Measurements from ENCODE around the gene CD2BP2.
A peak's percentile ranks its signal among the peaks of the same experiment; 100 is the strongest.
"Not testable (repeated sequence)": the region's sequence is repeated elsewhere in the genome, so short reads cannot be mapped to it uniquely, and the experiment has no call there.

CD2BP2 gene

DNA sequence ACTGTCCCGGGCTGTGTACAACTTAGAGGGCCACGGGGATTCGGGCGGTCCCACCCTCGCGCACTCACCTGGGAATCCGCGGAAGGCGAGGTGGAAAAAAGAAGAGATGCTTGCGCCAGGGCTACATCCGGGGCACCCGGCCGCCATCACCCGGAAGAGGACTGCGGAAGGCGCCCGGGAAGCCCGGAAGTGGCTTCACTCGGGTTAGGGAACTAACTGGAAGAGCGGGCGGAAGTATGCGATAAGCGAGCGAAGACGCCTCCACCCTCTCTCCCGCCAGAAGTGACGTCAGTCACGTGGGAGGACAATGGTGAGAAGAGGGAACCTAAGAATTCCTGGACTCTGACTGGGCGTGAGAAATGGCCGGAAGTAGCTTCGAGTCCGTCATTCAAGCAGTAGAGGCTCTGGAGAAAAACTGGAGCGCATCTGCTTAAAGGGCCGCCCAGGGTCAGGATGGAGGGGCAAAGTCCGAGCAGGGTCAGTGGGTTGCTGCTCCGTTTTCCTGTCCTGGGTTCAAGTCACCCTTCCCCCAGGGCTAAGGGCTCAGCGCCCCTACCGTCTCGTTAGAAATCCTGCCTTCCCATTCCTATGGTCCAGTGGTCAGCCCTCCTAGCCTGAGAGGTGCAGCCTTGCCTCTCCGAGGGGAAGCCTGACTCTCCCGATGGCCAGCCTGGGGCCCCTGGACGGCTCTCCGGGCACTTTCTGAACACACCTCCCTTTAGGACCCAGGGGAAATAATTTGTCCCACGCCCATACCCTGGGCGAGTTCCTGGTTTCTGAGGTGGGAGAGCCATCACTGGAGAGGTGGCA lies at the start of gene CD2BP2:
CD2BP2 (minus strand) TSS at position 165 of the 810 bp plus-strand sequence. CDS start 627 bp downstream, outside the sequence.
- DNase-seq: peak; percentile 92

- DNase-seq: no peak
These were observed 46.8 kb upstream of the CD2BP2 start for GRCh38 chr16:30401768-30402425.

DNA sequence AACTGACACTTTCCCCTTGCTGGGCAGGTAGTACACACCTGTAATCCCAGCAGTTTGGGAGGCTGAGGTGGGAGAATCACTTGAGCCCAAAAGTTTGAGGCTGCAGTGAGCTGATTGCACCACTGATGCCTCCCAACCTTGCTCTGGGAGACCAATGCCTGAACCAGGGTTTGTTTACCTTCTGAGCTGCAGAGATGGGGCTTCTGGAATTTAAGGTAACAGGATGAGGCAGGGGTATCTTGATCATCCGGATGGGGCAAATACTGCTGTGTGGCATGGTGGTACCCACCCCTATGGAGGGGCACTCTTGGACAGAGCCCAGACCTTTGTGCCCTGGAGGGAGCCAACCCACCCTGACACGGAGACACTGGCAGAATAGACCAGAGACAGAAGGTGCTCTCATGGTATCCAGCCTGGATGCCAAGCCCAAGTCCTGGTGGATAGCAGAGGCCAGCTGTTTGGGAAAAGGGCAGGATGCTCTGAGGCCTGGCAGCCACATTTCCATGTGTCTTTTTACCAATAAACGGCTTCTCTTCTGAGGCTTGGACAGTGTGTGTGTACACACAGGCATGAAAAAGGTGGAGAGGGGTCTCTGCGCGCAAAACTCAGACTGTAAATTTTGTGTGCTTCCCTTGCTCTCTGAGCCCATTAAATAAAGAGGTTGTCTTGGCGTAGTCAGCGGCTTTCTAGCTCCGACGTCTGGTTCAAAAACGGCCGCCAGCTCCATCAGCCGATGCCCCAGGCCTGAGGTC lies 44.5 kb upstream of the CD2BP2 start:
- no peak for DNase-seq

GRCh38 chr16:30398661-30399434 lies 43.7 kb upstream of the CD2BP2 start:
- no peak for DNase-seq

- no peak for DNase-seq
These were observed 42.9 kb upstream of the CD2BP2 start for GRCh38 chr16:30397776-30398660.

DNA sequence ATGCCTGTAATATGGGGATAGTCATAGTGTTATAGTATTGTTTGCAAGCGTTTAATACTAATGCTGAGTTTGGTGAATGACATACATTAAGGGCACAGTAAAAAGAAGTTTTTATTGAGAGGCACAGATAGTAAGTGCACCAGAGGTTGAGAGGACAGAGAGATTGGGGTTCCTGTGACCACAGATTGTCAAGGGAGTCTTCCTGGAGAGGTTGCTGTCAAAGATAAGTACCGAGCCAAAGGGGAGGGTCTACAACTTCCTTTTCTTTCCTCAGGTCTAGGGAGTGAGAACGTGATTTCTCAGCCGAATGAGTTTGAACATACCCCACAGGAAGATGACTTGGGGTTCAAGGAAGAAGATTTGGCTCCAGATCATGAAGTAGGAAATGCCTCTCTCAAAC lies 41.9 kb upstream of the CD2BP2 start:
- no peak for DNase-seq

DNA sequence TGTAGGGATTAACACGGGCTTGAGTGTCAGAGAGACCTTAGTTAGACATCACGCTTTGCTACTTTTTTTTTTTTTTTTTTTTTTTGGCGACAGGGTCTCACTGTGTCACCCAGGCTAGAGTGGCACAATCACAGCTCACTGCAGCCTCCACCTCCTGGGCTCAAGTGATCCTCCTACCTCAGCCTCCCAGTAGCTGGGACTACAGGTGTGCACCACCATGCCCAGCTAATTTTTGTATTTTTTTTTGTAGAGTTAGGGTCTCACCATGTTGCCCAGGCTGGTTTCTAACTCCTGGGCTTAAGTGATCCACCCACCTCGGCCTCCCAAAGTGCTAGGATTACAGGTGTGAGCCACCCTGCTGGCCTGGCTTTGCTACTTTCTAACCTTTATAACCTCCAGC lies 41.5 kb upstream of the CD2BP2 start:
- DNase-seq: not testable (repeated sequence)

DNA sequence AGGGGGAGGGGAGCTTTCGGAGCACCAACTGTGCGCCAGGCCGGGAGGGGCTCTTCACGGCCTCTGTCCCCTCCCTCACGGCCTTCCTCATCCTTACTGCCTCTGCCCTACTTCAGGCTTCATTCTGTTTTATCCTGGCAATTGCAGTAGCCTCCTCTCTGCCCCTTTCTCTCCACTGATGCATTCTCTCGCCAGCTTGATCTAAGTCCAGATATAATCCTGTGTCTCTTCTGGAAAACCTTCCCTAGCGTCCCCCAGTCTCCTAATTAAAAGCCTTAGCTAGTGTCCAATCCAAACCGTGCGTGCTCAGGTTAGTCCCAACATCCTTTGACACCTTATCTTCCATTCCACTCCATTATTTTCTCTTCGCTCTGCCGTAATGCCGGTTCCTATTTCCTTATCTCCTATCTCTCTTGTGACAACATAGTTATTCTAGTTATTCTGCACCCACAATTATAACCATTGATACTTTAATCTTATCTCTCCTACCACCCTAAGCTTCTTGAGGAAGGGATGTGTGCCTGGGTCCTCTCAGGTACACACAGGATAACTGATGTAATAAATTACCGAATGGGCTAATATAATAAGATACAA lies 41.0 kb upstream of the CD2BP2 start:
- DNase-seq: peak; percentile 27

GRCh38 chr16:30395155-30395991 lies 40.3 kb upstream of the CD2BP2 start, which contains the start of gene ZNF48:
Gene ZNF48 (plus strand): TSS chr16:30395420. CDS start chr16:30395795, 375 bp downstream.
- peak; percentile 40 for DNase-seq

- DNase-seq: no peak
These were observed 39.6 kb upstream of the CD2BP2 start for GRCh38 chr16:30394592-30395154.

- no peak for DNase-seq
These were observed 28.4 kb upstream of the CD2BP2 start for GRCh38 chr16:30383521-30383920.

GRCh38 chr16:30382111-30382881 lies 27.2 kb upstream of the CD2BP2 start, which contains the start of gene SEPTIN1:
Gene SEPTIN1 (minus strand): TSS chr16:30382561. CDS start chr16:30382542, 19 bp downstream.
- DNase-seq: no peak

DNA sequence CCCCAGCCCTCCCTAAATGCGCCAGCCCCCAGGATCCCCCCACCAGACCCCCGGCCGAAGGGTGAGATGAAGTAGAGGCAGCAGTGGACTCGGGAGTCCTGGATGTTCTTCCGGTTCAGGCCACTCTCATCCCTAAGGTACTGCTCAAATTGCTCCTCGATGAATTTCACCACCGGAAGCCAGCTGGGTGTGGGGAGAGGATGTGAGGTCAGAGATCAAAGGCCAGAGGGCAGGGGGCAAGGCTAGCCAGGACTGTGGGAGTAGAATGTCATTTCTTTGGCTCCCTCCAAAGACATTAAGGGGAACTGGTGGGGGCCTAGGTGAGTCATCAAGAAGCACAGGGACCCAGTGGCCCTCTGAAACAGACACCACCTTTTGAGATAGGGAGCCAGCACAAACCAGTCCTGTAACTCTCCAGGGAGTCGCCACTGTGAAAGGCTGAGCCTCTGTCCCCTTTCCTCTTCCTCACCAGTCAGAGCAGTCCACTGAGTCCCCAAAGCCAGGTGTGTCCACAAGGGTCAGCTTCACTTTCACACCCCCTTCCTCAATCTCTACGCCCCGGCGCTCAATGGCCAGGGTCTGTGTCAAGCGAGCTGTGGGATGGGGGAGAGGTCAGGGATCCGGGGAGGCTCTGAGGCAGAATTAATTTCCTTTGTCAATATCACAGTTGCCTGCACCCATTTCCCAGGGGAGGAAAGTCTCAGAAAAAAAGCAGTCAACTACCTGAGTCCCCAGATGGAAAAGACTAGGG lies 26.4 kb upstream of the CD2BP2 start:
- DNase-seq: no peak

- no peak for DNase-seq
These were observed 25.7 kb upstream of the CD2BP2 start for GRCh38 chr16:30380803-30381208.

DNA sequence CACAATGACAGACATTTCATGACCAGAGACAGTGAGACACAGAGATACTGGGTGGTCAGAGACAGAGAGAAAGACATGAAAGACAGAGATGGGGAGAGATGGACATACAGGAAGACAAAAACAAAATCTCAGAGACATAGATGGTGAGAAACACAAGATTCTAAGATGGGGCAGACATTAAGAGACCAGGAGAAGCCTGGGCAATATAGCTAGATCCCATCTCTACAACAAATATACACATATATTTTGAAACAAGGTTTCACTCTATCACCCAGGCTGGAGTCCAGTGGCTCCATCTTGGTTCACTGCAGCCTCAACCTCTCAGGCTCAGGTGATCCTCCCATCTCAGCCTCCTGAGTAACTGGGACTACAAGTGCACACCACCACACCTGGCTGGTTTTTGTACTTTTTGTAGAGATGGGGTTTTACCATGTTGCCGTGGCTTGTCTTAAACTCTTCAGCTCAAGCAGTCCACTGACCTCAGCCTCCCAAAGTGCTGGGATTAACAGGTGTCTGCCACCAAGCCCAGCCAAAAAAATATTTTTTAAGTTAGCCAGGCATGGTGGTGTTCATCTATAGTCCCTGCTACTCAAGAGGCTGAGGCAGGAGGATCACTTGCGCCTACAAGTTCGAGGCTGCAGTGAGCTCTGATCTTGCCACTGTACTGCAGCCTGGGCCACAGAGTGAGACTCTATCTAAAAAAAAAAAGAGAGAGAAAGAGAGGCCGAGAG lies 25.1 kb upstream of the CD2BP2 start:
- no peak for DNase-seq

DNA sequence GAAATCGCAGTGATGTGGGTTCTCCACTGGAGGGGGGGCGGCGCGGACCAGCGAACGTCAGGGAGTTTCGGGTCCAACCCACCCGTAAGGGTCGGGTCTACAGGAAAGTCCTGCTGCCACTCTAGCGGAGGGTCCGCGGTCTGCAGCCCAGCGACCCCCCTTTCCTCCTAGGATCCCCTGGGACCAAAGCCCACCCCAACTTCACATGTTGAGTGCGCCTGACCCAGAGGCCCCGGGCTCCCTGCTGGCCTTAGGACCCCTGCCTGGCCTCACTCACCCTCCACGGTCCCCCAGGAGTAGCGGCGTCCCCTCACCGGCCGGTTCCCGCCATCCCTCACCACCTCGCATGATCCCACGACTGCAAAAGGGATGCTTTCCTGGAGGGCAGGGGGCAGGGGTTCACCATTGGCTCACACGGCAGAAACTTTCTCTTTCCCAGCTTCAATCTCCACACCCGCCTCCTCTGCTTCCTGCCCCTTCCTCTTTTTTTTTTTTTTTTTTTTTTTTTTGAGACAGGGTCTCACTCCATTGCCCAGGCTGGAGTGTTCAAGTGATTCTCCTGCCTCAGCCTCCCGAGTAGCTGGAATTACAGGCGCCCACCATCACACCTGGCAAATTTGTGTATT lies 24.2 kb upstream of the CD2BP2 start:
- DNase-seq: no peak

Data from NCI-H2029 treated with DMSO at 0.1 percent for 48 hours (cell line).